ENCODE measurements around the gene LRRC75B.
"Not testable (repeated sequence)": the region's sequence is repeated elsewhere in the genome, so short reads cannot be mapped to it uniquely, and the experiment has no call there.

- TF ChIP-seq CTCF (IDR thresholded peaks at IDR 0.05 in 2 of 3, conservative IDR thresholded peaks at IDR 0.05 in 1 of 3; ENCODE audit: borderline replicate concordance in 1 of 3, insufficient read depth in 1 of 3, low read depth in 2 of 3, low read length in 2 of 3); TCF7L2 (IDR thresholded peaks at IDR 0.05; ENCODE audit: borderline replicate concordance, extremely low read depth, insufficient read depth, insufficient read length); POLR2A (IDR thresholded peaks at IDR 0.05; ENCODE audit: borderline replicate concordance, extremely low read depth, insufficient read depth, insufficient read length); REST (IDR thresholded peaks at IDR 0.05; ENCODE audit: low read depth); JUND (IDR thresholded peaks at IDR 0.05); EZH2 (IDR thresholded peaks at IDR 0.05); CEBPB (IDR thresholded peaks at IDR 0.05; ENCODE audit: low read depth); SIN3A (IDR thresholded peaks at IDR 0.05; ENCODE audit: low read depth); POLR2AphosphoS5 (IDR thresholded peaks at IDR 0.05; ENCODE audit: low read depth, low read length); SP1 (IDR thresholded peaks at IDR 0.05; ENCODE audit: low read depth): not testable (repeated sequence)
These were observed 4.2 kb upstream of the LRRC75B start for GRCh38 chr22:24597076-24597475.
